ENCODE measurements around the gene SNAP23.

SNAP23 gene

DNA sequence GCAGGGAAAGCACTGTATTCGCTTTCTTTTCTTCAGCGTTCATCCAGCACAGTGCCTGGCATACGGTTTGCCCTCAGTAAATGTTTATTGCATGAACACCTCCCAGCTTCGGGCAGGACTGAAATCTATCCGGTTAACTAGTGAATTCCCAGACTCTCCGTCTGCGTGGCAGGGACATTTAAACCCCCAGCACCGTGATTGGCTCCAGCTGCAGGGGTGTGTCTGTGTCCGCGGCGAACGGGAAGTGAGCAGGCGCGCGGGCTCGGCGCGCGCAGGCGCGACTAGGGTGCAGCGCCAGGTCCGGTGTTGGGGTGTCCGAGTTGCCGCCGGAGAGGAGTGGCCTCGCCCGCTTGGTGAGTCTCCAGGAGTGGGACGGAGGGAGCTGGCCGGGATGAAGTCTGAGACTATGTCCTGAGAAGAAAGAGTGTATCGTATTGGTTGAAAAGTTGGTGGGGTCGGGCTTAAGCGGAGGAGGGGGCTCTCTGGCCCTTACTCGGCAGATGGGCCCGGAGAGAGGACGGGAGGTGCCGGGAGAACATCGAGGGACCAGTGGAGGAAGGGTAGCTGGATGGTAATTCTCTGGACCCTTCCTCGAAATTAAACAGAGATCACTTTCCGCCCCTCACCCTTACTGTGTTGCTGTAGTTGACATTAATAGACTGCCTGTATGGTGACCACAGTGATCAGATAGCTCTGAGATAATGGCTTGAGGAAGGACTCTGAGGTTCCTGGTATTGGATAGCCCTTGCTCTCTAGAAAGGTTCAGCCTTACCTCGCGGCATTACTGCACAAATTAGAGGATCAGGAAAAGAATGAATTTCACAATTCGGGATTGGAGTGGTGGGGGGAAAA is at the start of gene SNAP23:
SNAP23 (plus strand) TSS at position 274 of the 852 bp plus-strand sequence. CDS start 16,213 bp downstream, outside the sequence.
- DNase-seq = peak; percentile 60 to 62

DNA sequence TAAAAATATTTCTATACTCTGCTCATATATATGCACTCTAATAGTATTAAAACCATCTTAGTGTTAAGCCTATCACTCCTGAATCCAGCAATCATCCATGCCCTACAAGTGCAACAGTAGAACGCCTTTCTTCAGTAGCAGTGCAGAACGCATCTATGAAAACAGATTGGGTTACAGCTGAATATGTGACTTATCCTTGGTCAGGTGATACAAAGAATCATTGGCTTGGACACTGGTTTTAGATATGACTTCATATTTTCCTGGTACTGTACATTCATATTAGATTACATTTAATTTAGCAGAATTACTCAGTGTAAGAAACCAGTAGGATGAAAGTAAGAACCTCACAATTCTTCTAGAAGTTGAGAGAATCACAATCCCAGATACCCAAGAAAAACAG is 47.8 kb upstream of the SNAP23 start:
- DNase-seq = no peak

DNA sequence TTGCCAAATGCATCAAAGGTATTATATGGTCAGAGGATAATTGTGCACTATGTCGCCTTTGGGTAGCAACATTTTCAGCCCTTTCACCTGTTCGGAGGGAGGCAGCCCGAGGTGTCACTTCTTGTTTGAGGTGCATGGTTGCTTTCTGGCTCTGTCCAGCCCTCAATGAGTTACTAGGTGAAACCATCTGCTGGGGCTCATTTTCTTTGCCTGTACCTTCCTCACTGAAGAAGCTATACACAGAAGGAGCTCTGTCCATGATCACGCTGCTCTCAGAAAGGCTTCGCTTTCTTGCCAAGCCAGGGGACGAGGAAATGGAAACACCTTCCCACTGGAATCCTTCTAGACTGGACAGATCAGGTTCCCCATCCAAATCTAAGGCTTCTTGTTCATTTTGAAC is 47.2 kb upstream of the SNAP23 start:
- no peak for DNase-seq

DNA sequence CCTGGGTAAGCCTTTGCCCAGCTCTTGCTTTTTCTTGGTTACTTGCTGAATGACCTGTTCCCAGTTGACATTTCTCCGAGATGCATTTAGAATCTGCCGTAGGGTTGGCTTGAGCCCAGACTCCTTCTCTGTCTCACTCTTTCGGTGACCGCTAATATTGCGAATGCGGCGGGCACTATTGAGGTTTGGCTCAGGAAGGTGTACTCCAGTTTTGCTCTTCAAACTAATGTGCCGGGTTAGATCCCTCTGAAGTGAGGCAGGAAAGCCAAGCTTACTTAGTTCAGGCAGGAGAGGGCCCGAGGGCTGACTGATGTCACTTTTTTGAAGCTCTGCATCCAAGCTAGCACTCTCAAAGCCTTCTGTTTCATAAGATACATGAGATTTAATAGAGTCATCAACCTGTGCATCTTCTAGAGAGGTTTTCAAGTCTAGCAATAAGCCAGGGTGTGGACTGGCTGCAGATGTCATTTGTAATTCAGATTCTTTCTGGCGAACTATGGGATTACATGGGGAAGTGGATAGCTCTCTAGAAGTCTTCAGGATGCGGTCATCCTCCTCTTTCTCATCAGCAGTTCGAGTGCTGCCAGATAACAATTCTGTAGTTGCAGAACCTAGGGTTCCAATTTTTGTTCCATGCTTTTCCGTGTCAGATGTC is 45.5 kb upstream of the SNAP23 start:
- no peak for DNase-seq

DNA sequence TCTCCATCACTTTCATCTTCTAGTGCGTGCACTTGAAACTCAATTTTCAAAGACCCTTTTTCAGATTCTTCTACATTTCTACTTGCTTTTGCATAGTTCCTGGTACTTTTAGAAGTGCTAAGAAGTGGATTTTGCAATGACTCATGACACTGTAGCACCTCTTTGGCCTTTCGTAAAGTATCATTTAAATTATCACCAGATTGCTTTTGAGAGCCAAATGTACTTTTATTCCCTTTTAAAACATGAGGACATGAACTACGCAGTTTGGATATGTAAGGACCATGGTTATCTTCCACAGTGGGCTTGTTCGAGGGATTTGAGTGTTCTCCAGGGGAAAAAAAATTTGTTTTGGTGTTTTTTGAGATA is 45.0 kb upstream of the SNAP23 start:
- DNase-seq = no peak

DNA sequence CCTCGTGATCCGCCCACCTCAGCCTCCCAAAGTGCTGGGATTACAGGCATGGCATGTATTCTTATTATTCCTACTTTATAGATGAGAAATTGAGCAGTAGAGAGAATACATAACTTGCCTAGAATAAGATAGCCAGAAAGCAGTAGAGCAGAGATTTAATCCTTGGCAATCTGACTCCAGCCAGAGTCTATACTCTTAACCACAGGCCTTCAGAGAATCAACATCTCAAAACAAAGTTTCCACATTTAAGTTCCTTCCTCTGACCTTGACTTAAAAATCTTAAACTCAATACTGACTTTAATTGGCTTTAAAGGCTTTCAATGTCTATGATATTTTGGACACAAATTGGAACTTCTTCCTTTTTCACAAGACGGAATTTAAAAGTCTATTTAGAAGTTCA is 41.6 kb upstream of the SNAP23 start:
- DNase-seq = no peak

DNA sequence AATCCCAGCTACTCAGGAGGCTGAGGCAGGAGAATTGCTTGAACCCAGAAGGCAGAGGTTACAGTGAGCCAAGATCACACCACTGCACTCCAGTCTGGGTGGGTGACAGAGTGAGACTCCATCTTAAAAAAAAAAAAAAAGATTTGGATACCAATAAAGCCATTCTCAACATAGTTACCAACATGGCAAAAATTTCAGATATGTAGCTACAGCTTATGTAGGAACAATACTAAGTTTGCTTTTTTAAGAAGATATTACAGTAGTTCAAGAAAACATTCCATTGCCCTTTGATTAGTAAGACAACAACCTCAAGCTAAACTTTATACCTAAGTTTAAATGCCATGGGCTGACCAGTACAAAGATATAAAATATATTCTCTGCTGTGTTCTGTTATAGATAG is 38.9 kb upstream of the SNAP23 start:
- no peak for DNase-seq

DNA sequence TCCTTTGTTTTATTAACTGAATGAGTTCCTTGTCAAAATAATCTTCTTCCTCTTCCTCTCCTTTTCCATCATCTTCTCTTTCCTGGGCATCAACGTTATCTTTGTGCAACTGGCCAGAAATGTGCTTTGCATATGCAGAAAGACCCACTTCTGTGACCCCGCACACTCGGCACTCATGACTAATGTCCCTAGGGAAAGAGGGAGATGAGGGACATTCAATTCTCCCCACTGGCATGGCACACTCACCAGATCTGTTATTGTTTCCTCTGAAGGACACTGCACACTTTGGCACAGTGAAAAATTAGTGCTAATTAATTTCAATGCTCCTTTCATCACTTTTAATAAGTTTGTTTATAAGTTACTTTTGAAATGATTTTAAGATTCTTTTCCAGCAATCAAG is 38.5 kb upstream of the SNAP23 start:
- no peak for DNase-seq

DNA sequence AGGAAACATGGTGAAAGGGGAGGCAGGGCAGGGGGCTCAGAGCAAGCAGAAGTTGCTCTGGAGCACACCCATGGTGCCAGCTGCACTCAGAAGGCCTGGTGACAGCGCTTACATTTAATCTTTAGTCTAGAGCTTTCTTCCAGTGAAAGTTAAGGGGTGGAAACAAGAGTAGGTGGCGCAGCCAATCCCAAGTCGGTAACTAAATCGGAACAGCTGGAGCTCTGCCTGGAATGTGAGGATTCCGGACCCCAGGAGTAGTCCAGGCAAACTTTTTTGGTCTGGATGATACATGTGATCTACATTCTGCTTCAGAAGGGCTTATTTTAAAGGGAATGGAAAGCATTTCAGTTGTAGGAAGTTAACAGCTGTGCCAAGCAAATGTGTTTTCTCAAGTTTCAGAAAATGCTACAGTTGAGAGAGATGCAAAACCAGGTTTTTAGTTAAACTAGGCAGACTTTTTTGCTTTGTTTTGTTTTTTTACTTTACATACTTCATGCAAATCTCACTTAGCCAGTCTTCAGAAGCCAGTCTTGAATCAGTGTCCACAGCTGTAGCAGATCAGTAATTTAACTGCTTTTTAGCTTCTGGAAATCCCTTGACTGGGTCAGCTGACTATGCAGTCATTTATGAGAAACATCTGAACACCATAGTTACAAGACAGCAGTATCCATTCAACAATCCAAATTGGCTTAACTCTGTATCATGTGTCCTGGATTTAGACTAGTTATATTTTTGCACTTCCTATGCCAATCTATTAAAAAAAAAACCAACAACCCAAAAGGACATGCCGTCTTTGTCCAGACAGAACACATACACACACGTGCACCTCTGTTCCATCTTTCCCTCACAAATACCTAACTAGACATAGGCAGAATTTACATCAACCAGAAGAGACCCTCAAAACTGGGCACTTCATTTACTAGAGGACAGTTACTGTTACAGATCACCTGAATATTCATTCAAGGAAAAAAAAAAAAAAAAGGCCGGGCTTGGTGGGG is 37.7 kb upstream of the SNAP23 start:
- DNase-seq = no peak

DNA sequence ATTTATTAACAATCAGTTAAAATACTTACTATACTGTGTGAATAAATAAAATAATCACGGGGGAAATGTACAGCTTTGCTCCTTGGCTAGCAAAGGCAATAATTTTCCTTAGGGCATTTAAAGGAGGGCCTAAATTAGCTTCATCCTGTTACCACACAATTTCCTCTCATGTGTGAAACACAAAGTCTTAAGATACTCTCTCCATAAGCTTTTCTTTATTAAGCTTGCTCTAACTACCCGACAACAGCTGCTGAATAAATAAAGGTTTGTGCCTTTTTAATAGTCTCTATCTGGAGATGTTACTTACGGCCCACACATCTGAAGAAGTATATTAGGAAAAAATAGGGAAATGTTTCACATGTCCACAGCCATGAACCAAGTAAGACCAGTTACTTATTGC is 34.2 kb upstream of the SNAP23 start:
- no peak for DNase-seq

DNA sequence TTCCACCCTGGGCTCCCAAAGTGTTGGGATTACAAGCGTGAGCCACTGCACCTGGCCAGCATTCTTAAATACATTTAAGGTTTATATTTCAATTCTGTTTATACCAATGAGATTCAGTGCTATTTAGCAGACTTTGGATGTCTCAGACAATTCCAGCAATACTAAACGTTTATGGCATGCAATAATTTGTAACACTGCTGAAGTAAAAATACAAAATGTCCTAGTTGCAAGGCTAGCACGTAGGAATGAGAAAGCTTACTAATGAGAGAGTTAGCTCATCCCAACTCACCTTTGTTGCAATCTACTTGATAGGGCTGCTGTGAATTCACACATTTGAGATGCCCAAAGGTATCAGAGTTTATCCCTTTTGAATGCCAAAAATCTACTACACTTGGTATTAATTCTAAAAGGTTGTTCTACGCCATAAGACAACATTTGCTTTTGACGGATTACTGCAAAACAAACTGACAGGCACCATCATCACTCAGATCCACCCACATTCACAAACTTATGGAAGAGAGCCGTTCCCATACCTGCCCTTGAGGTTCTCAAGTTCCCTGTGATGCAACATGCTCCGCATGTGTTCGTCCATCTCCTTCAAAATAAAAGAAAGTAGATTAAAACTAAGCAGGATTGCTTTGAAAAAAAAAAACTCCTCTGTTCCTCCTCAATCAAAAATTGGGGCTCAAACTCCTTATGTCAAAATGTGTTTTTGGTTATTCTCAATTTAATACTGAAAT is 29.7 kb upstream of the SNAP23 start:
- no peak for DNase-seq

DNA sequence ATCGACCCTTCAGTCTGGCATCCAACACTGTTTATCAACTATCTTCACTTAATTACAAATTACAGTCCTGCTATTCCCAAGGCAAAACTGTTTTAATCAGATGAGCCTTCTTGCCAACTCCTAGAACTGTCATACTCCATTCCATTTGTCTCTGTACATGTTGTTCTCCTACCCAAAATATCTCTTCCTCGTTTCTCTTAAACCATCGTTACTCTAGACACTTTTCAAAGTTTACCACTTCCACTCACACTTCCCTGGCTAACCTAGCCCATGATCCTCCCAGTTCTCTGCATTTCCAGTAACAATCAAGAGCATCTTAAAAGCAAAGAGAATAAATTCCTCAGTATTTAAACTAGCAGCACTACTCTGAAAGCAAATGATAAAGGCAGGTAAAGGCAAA is 24.4 kb upstream of the SNAP23 start:
- DNase-seq = no peak

DNA sequence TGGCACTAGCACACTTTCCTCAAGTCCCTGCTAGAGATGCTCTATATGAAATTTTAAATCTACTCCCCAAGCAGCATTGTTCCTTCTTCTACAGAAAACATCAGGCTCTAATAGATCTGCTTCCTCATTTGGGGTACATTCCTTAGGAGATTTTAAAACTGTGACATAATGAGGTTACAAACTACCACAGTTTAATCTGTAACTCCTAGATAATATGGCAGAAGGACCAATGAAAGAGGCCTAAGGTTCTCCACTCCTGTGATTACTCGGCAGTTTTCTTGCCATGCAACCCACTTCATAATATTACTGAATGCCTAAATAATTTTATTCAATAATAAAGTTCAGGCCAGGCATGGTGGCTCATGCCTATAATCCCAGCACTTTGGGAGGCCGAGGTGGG is 20.6 kb upstream of the SNAP23 start:
- no peak for DNase-seq

DNA sequence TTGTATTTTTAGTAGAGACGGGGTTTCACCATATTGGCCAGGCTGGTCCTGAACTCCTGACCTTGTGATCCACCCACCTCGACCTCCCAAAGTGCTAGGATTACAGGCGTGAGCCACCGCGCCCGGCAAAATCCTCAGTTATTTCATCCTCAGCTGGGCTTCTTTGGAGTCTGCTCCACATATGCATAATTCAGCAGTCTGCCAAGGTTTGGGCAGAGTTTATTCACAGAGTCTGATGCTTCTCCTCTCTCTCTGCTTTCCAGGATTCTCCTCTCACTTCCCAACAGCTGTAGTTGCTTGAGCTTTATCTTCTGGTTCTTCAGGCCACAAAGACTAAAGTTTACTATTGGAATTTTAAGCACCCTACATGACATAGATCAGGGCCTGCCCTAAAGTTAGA is 12.7 kb upstream of the SNAP23 start:
- DNase-seq = no peak

DNA sequence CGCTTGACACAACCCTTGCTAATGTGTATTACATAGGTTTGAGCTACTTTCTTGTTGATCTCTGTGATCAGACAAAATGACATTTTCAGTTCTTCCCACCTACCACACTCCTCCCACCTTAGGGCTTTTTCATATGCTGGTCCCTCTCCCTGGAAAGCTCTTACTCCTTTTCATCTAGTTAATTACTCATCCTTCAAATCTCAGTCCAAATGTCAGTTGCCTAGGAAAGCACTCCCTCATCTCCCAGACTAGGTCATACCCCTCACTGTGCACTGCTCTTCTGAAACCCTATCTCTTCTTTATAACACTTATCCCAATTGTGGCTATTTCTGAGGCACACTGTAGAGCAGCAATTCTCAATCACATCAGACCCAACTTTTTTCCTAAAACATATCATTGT is 11.8 kb upstream of the SNAP23 start:
- DNase-seq = no peak

DNA sequence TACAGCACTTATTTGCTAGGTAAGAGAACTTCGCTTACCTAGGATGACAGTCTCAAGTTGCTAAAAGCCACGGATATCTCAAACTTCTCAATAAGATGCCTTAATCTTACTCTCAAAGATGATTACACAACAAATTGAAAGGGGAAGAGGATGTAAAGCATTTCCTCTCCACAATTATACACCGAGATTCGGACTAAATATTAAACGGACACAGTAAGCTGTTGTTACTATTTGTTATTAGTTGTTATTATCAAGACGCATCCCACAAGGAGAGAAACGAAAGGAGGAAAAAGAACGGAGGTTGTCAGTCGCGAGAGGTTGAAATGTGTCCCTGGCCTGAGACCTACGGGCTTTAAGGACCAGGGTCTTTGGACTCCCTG is 5.2 kb upstream of the SNAP23 start:
- no peak for DNase-seq

DNA sequence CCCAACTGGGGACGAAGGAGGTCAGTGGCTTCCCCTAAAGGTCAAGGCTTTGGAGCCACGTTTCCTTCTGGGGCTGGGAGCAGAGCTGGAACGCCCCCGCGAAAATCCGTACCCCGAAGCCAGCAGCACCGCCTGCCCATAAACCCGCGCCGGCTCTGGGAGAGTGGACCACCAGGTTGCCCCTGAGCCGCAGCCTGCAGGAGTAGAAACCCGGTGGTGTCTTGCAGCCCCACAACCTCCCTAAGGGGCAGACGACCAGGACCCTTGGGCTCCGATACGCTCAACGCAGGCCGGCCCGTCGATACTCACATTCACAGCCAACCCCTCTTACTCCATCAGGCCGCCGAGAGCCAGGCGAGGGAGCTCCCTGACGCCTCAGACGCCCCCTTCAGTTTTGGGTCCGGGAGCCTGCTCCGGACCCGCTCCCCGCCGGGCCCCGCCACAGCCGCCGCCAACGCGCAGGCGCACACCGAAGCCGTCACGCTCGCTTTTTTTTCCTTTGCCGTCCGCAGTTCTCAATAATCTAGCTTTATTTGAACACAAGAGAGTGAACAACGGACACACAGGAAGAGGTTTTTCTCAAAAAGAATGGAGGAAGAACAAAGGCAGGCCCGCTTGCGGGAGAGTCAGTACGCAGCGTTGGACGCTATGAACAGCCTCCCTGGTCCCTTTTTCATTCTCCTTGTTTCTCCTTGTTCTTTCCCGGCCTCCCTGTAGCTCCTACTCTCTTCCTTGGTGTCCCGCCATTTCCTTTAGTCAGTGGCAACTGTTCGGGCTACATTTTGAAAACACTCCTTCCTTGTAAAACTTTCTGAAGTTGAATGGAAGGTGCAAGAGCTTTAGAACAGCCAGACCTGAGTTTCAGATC is 4.5 kb upstream of the SNAP23 start, which contains the start of gene ZNF106:
ZNF106 (minus strand) TSS at position 471 of the 868 bp plus-strand sequence. CDS start 18,852 bp downstream, outside the sequence.
- peak; percentile 75 to 79 for DNase-seq

DNA sequence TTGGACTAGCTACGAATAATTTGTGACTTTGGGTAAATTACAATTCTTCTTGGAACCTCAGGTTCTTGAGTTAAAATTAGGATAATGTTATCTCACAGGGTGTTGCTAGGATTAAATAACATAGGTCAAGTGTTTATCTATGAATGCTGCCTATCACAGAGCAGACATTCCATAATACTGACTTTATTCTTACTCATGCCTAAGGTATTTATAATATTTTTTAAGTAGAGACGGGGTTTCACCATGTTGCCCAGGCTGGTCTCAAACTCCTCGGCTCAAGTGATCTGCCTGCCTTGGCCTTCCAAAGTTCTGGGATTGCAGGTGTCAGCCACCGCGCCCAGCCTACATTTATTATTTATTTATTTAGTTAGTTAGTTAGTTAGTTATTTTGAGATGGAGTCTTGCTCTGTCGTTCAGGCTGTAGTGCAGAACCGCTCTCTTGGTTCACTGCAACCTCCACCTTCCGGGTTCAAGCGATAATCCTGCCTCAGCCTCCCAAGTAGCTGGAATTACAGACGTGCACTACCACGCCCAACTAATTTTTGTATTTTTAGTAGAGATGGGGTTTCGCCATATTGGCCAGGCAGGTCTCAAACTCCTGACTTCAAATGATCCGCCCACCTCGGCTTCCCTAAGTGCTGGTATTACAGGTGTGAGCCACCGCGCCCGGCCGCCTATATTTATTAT is 3.8 kb upstream of the SNAP23 start:
- no peak for DNase-seq

DNA sequence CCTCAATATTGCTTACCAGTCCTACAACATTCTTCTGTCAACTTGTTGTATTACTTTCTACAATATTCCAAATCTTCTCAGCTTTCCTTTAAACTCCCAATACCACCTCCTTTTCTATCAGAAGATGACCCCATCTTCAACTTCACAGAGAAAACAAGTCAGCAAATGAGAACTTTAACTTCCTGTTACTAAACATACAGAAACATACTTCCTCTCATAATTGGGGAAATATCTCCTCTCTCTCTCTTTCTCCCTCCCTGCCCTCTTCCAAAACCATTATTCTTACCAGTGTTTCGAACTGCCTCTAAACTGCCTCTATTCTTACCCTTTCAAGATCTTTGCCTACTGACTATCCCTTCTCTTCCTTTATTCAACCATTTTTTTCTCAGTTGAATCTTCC is 1.8 kb upstream of the SNAP23 start:
- no peak for DNase-seq

DNA sequence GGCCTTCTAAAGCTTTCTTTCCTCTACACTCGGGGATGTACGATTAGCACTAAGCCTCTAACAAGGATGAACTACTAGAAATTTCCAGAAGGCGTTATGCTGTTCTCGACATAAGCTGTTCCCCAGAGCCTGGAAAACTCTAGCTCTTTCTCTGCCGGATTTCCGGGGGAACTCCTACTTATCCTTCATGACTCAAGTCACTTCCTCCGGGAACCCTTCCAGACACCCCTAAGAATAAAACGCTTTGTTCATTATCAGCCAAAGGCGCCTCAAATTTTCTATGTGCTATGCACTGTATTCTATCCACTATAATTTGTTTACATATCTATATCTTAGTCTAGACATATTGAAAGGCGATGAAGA is 455 bp upstream of the SNAP23 start:
- no peak for DNase-seq
